IMR-90 (cell line): ENCODE results near the gene ACTRT2. TPM values are rescaled to one million over a fixed set of nuclear protein-coding genes. Genes with fewer than 3 reads are reported as not detected.

Experiments
- ATAC-seq: fragments of 200-7000 bp; cut with Tn5 transposase; 2 replicates; pipeline ENCODE4 v1.9.1; 2020; ENCODE audit warnings: low read depth, mild to moderate bottlenecking, moderate library complexity
- BruUV-seq: library from RNA; stranded (reverse); fragments of 400-500 nt; replicated peaks from 2 replicates; lab custom pipeline; 2021; lab: Mats Ljungman, UMichigan
- CTCF ChIA-PET: fragments of 300-600 bp; formaldehyde crosslinking; extraction: SDS; loops from one replicate; lab custom pipeline; 2021; ENCODE audit warnings: antibody characterized with exemption; lab: Yijun Ruan, JAX
- POLR2A ChIA-PET: fragments of 300-600 bp; sonication (Branson Sonifier 250); formaldehyde crosslinking; loops from one replicate; lab custom pipeline; 2022; ENCODE audit warnings: antibody characterized with exemption; ENCODE audit not compliant: unreplicated experiment; lab: Charles Lee
- DNase-seq: peaks from one replicate; pipeline ENCODE4 v3.0.0; 2013
- H2AFZ ChIP-seq: replicated peaks from 2 replicates; pipeline ENCODE3; 2013; ENCODE audit warnings: low read length, mild to moderate bottlenecking; ENCODE audit not compliant: poor library complexity
- H2AK5ac ChIP-seq: 2 replicates; pipeline ENCODE4 v1.6.1; 2013; ENCODE audit warnings: low read depth, low read length, inconsistent platforms
- H2AK9ac ChIP-seq: replicated peaks from 2 replicates; pipeline ENCODE3; 2013; ENCODE audit warnings: mild to moderate bottlenecking, low read depth, low read length, moderate library complexity; ENCODE audit not compliant: poor library complexity
- H2BK120ac ChIP-seq: 2 replicates; pipeline ENCODE4 v1.6.1; 2013; ENCODE audit warnings: low read depth, low read length, inconsistent platforms
- H2BK15ac ChIP-seq: 3 replicates; pipeline ENCODE4 v1.6.1; 2013; ENCODE audit warnings: low read depth, low read length, inconsistent platforms
- H2BK20ac ChIP-seq: 2 replicates; pipeline ENCODE4 v1.6.1; 2013; ENCODE audit warnings: low read depth, mild to moderate bottlenecking, inconsistent platforms, low read length, moderate library complexity
- H2BK5ac ChIP-seq: 2 replicates; pipeline ENCODE4 v1.6.1; 2013; ENCODE audit warnings: mild to moderate bottlenecking, low read depth, low read length, inconsistent platforms; ENCODE audit not compliant: poor library complexity, severe bottlenecking
- H3K14ac ChIP-seq: replicated peaks from 2 replicates; pipeline ENCODE4 v1.6.1; 2013; ENCODE audit warnings: low read depth, low read length, inconsistent platforms
- H3K18ac ChIP-seq: 2 replicates; pipeline ENCODE4 v1.6.1; 2013; ENCODE audit warnings: low read depth, low read length, control low read depth
- H3K23ac ChIP-seq: 2 replicates; pipeline ENCODE4 v1.6.1; 2013; ENCODE audit warnings: low read depth, low read length, inconsistent platforms
- H3K27ac ChIP-seq: 2 replicates; pipeline ENCODE4 v1.5.1; 2013; ENCODE audit warnings: mild to moderate bottlenecking, control low read depth, low read length; ENCODE audit not compliant: insufficient read depth
- H3K27me3 ChIP-seq: 2 replicates; pipeline ENCODE4 v1.6.1; 2013; ENCODE audit warnings: low read length; ENCODE audit not compliant: control insufficient read depth, insufficient read depth
- H3K36me3 ChIP-seq: 2 replicates; pipeline ENCODE4 v1.6.1; 2013; ENCODE audit warnings: low read length, mixed read lengths; ENCODE audit not compliant: control insufficient read depth, insufficient read depth
- H3K4ac ChIP-seq: 2 replicates; pipeline ENCODE4 v1.6.1; 2013; ENCODE audit warnings: low read depth, low read length, inconsistent platforms
- H3K4me1 ChIP-seq: 2 replicates; pipeline ENCODE4 v1.6.1; 2013; ENCODE audit warnings: low read length, mixed read lengths; ENCODE audit not compliant: control insufficient read depth, insufficient read depth
- H3K4me2 ChIP-seq: 2 replicates; pipeline ENCODE4 v1.6.1; 2013; ENCODE audit warnings: low read depth, mild to moderate bottlenecking, control low read depth, low read length, moderate library complexity
- H3K4me3 ChIP-seq: 2 replicates; pipeline ENCODE4 v1.5.1; 2013; ENCODE audit warnings: low read depth, mild to moderate bottlenecking, control low read depth, low read length, moderate library complexity; ENCODE audit not compliant: insufficient read depth
- H3K56ac ChIP-seq: 2 replicates; pipeline ENCODE4 v1.6.1; 2013; ENCODE audit warnings: low read length, inconsistent platforms; ENCODE audit not compliant: insufficient read depth; ENCODE audit errors: extremely low read depth
- H3K79me1 ChIP-seq, 2 experiments: 2 replicates each; pipeline ENCODE4 v1.6.1; 2013; ENCODE audit warnings: low read length in 2 of 2, inconsistent platforms in 1 of 2, low read depth in 1 of 2
- H3K9ac ChIP-seq: 2 replicates; pipeline ENCODE4 v1.6.1; 2013; ENCODE audit warnings: low read depth, low read length, control low read depth
- H3K9me1 ChIP-seq: 2 replicates; pipeline ENCODE4 v1.6.1; 2013; ENCODE audit warnings: low read length, inconsistent platforms; ENCODE audit not compliant: insufficient read depth
- H3K9me3 ChIP-seq: 2 replicates; pipeline ENCODE4 v1.6.1; 2013; ENCODE audit warnings: low read length; ENCODE audit not compliant: control insufficient read depth, insufficient read depth
- H4K20me1 ChIP-seq: 2 replicates; pipeline ENCODE4 v1.6.1; 2013; ENCODE audit warnings: low read length, inconsistent platforms; ENCODE audit not compliant: insufficient read depth
- H4K5ac ChIP-seq: 2 replicates; pipeline ENCODE4 v1.6.1; 2013; ENCODE audit warnings: mild to moderate bottlenecking, low read depth, low read length, control low read depth
- H4K8ac ChIP-seq, 2 experiments: 2 replicates each; pipeline ENCODE4 v1.6.1; 2013; ENCODE audit warnings: low read depth in 2 of 2, low read length in 2 of 2, control low read depth in 1 of 2, inconsistent platforms in 1 of 2
- H4K91ac ChIP-seq: 2 replicates; pipeline ENCODE4 v1.6.1; 2013; ENCODE audit warnings: low read depth, low read length, inconsistent platforms; ENCODE audit not compliant: insufficient read depth
- WGBS, 2 experiments: methylation state at CpG; one replicate each; pipeline versions ENCODE4 v1.1.5 to v1.1.7; 2013; ENCODE audit warnings: missing lambda C conversion rate in 2 of 2; ENCODE audit not compliant: insufficient read length in 1 of 2; ENCODE audit errors: extremely low coverage in 2 of 2; 5-methylcytosine and 5-hydroxymethylcytosine counted together
- dilution Hi-C: fragments of 300-500 bp; cut with HindIII; formaldehyde crosslinking; loops from one replicate; pipeline ENCODE4 v1.14.3; 2018; ENCODE audit warnings: low sequenced_read_pairs; ENCODE audit not compliant: unreplicated experiment
- in situ Hi-C: fragments of 300-500 bp; cut with MboI; formaldehyde crosslinking; loops from 3 replicates; pipeline ENCODE4 v1.14.3; 2019; ENCODE audit warnings: low sequenced_read_pairs, inconsistent platforms, mixed read lengths
- intact Hi-C: fragments of 100-400 bp; cut with micrococcal nuclease; formaldehyde crosslinking; loops from 2 replicates; pipeline ENCODE4 v1.10.0; 2022
- polyA plus RNA-seq, 3 experiments: library from polyadenylated mRNA; depleted of rRNA; stranded (reverse); fragments of >200 nt; gene quantifications; 2 replicates each; pipeline ENCODE4 v1.2.3, GENCODE V29; 2012; ENCODE audit warnings: low replicate concordance in 1 of 3
- total RNA-seq: library from RNA; depleted of rRNA; stranded (reverse); fragments of >200 nt; gene quantifications from 2 replicates; pipeline ENCODE4 v1.2.3, GENCODE V29; 2012
- TF ChIP-seq, protein P1 (sequence below): fragments of 150-350 bp; IDR thresholded peaks from 2 replicates; pipeline ENCODE4 v1.6.1; 2016; ENCODE audit warnings: low read depth, mild to moderate bottlenecking, low read length, moderate library complexity, borderline replicate concordance

ACTRT2 gene
- total and polyA plus RNA-seq, 2 of the 4 experiments (the other 2 are of a cell fraction) = not detected

DNA sequence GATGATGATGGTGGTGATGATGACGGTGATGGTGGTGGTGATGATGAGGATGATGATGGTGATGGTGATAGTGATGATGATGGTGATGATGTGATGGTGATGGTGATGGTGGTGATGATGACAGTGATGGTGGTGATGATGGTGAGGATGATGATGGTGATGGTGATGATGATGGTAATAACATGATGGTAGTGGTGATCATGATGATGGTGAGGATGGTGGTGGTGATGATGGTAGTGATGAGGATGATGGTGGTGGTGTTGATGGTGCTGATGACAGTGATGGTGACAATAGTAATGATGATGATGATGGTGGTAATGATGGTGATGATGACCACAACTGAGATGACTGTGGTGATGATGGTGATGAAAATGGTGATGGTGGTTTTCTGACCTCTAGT lies 4.9 kb downstream of the ACTRT2 start:
- Histone ChIP-seq H3K79me1 (no peaks in the 10 kb centered on the region), H3K23ac (no peak overlapping the region), H3K56ac (no peak overlapping the region), H2BK120ac (no peak overlapping the region), H3K4me3 (no peak overlapping the region), H3K14ac (no peak overlapping the region), H2AK9ac (no peak overlapping the region), H3K4me1 (no peaks in the 10 kb centered on the region), H3K27me3 (no peaks in the 10 kb centered on the region), H2AK5ac (no peak overlapping the region), H4K5ac (no peak overlapping the region), H3K9me1 (no peaks in the 10 kb centered on the region), H4K91ac (no peak overlapping the region), H4K8ac (no peak overlapping the region), H2BK15ac (no peak overlapping the region), H3K36me3 (no peaks in the 10 kb centered on the region), H3K4me2 (no peak overlapping the region), H4K20me1 (no peaks in the 10 kb centered on the region), H3K9me3 (peaks cover 58% of the 10 kb centered on the region), H3K9ac (no peak overlapping the region), H2BK20ac (no peak overlapping the region), H3K18ac (no peak overlapping the region), H2BK5ac (peak overlapping the region; percentile 33), H3K27ac (no peak overlapping the region), H3K4ac (no peak overlapping the region), H2AFZ (no peak overlapping the region)
- CTCF ChIA-PET = no interaction called here
- dilution Hi-C loops (no loop called here), intact Hi-C loops (no loop called here), in situ Hi-C loops (no loop called here)
- no peak for DNase-seq
- WGBS, 2 experiments = 63% methylated on average over 1 of the region's 1 CpG; no CpG with 5 or more reads in 1 of the 2 experiments
- BruUV-seq = no TSS peak
- TF ChIP-seq, protein P1, sequence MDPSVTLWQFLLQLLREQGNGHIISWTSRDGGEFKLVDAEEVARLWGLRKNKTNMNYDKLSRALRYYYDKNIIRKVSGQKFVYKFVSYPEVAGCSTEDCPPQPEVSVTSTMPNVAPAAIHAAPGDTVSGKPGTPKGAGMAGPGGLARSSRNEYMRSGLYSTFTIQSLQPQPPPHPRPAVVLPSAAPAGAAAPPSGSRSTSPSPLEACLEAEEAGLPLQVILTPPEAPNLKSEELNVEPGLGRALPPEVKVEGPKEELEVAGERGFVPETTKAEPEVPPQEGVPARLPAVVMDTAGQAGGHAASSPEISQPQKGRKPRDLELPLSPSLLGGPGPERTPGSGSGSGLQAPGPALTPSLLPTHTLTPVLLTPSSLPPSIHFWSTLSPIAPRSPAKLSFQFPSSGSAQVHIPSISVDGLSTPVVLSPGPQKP = no peak
- POLR2A ChIA-PET = no interaction called here
- ATAC-seq = no peak
